GM23248 (cell line): ENCODE measurements around the gene TRIO. TPM values are rescaled to one million over a fixed set of nuclear protein-coding genes. Genes with fewer than 3 reads are reported as not detected.

Experiments used
- DNase-seq: peaks from one replicate; pipeline ENCODE4 v3.0.0-alpha.2; 2015
- H2AFZ ChIP-seq: fragments of 200-600 bp; sonication (generic); 2 replicates; pipeline ENCODE4 v1.6.1; 2016; ENCODE audit warnings: antibody characterized with exemption
- H3F3A ChIP-seq: fragments of 200-600 bp; sonication (generic); 2 replicates; pipeline ENCODE4 v1.6.1; 2016; ENCODE audit warnings: mild to moderate bottlenecking, antibody characterized with exemption, mixed run types; ENCODE audit not compliant: insufficient read depth
- H3K27ac ChIP-seq: fragments of 200-600 bp; sonication (generic); 2 replicates; pipeline ENCODE4 v1.5.1; 2016; ENCODE audit warnings: mild to moderate bottlenecking
- H3K27me3 ChIP-seq: fragments of 200-600 bp; sonication (generic); replicated peaks from 2 replicates; pipeline ENCODE4 v1.6.1; 2016; ENCODE audit warnings: mild to moderate bottlenecking; ENCODE audit not compliant: insufficient read depth
- H3K36me3 ChIP-seq: fragments of 200-600 bp; sonication (generic); 2 replicates; pipeline ENCODE4 v1.6.1; 2016; ENCODE audit warnings: low read depth, mild to moderate bottlenecking
- H3K4me1 ChIP-seq: fragments of 200-600 bp; sonication (generic); 2 replicates; pipeline ENCODE4 v1.6.1; 2016; ENCODE audit warnings: mild to moderate bottlenecking; ENCODE audit not compliant: insufficient read depth
- H3K4me2 ChIP-seq: fragments of 200-600 bp; sonication (generic); one replicate; pipeline ENCODE4 v1.6.1; 2016; ENCODE audit warnings: mild to moderate bottlenecking; ENCODE audit not compliant: unreplicated experiment
- H3K4me3 ChIP-seq: fragments of 200-600 bp; sonication (generic); 2 replicates; pipeline ENCODE4 v1.5.1; 2016; ENCODE audit warnings: mild to moderate bottlenecking
- H3K79me2 ChIP-seq: fragments of 200-600 bp; sonication (generic); 2 replicates; pipeline ENCODE4 v1.6.1; 2016; ENCODE audit warnings: mild to moderate bottlenecking; ENCODE audit not compliant: insufficient read depth
- H3K9ac ChIP-seq: fragments of 200-600 bp; sonication (generic); 2 replicates; pipeline ENCODE4 v1.6.1; 2016; ENCODE audit warnings: mild to moderate bottlenecking
- H3K9me2 ChIP-seq: fragments of 200-600 bp; sonication (generic); 2 replicates; pipeline ENCODE4 v1.6.1; 2016; ENCODE audit warnings: mixed run types, mild to moderate bottlenecking, moderate library complexity; ENCODE audit not compliant: insufficient read depth
- H3K9me3 ChIP-seq: fragments of 200-600 bp; sonication (generic); one replicate; pipeline ENCODE4 v1.6.1; 2017; ENCODE audit warnings: low read depth
- H4K20me1 ChIP-seq: fragments of 200-600 bp; sonication (generic); 2 replicates; pipeline ENCODE4 v1.6.0; 2016; ENCODE audit not compliant: insufficient read depth
- EZH2 ChIP-seq: fragments of 200-600 bp; sonication (generic); IDR thresholded peaks from 2 replicates; pipeline ENCODE4 v1.6.1; 2018; ENCODE audit warnings: antibody characterized with exemption, mild to moderate bottlenecking; ENCODE audit not compliant: insufficient read depth, poor library complexity, severe bottlenecking
- EZH2phosphoT487 ChIP-seq: fragments of 200-600 bp; sonication (generic); IDR thresholded peaks from 2 replicates; pipeline ENCODE4 v1.6.1; 2018; ENCODE audit warnings: antibody characterized with exemption, moderate library complexity, mild to moderate bottlenecking, low read depth; ENCODE audit not compliant: insufficient read depth
- WGBS, 2 experiments: methylation state at CpG; one replicate each; pipeline ENCODE4 v1.1.6; 2015 to 2017; ENCODE audit warnings: low lambda C conversion rate in 2 of 2, low coverage in 1 of 2; ENCODE audit errors: missing lambda C conversion rate in 2 of 2; 5-methylcytosine and 5-hydroxymethylcytosine counted together
- in situ Hi-C: fragments of 300-500 bp; cut with MboI; formaldehyde crosslinking; loops from 2 replicates; pipeline ENCODE4 v1.15.0; 2020
- polyA plus RNA-seq: library from polyadenylated mRNA; unstranded; fragments of >200 nt; fragmentation: Nextera tagmentation; extraction: Ambion mirVana; gene quantifications from 2 replicates; pipeline ENCODE4 v1.2.1, GENCODE V29; 2016
- total RNA-seq: library from RNA; depleted of rRNA; stranded (reverse); fragments of >200 nt; shearing (Covaris generic); gene quantifications from 2 replicates; pipeline ENCODE4 v1.2.3, GENCODE V29; 2014

TRIO gene
- total and polyA plus RNA-seq, 2 experiments from 2014 or later = 28.1 to 198 TPM

- Histone ChIP-seq H3K27ac (no peak overlapping the region), H3K4me3 (no peak overlapping the region), H3K36me3 (peaks cover 47% of the 10 kb centered on the region), H4K20me1 (peaks cover 23% of the 10 kb centered on the region; the same call in 1 of the 2 replicates), H3K4me1 (no peaks in the 10 kb centered on the region), H3K9me3 (no peaks in the 10 kb centered on the region), H3K79me2 (peaks cover 98% of the 10 kb centered on the region), H3K9me2 (no peaks in the 10 kb centered on the region), H3K4me2 (no peak overlapping the region), H3K9ac (no peak overlapping the region), H3K27me3 (no peaks in the 10 kb centered on the region), H3F3A (peaks cover 93% of the 10 kb centered on the region), H2AFZ (no peak overlapping the region)
- 72 to 73% methylated on average over 7 of the region's 7 CpGs for WGBS, 2 experiments
- TF ChIP-seq EZH2phosphoT487 = no peak
- TF ChIP-seq EZH2 = no peak
- in situ Hi-C loops = no loop called here
- no peak for DNase-seq
Measured at GRCh38 chr5:14351086-14351661, 208.0 kb downstream of the TRIO start.

GRCh38 chr5:14351845-14352712, 208.9 kb downstream of the TRIO start:
- in situ Hi-C loops = no loop called here
- no peaks in the 10 kb centered on the region for H3K27me3 ChIP-seq
- no peak for TF ChIP-seq EZH2
- TF ChIP-seq EZH2phosphoT487 = no peak
- no peaks in the 10 kb centered on the region for H3K9me3 ChIP-seq
- 61 to 64% methylated on average over 7 of the region's 7 CpGs for WGBS, 2 experiments
- H3K9ac ChIP-seq = no peak overlapping the region
- DNase-seq = peak; percentile 83
- no peak overlapping the region for H2AFZ ChIP-seq
- H3K79me2 ChIP-seq = peaks cover 99% of the 10 kb centered on the region
- peaks cover 23% of the 10 kb centered on the region; the same call in 1 of the 2 replicates for H4K20me1 ChIP-seq
- H3K9me2 ChIP-seq = no peaks in the 10 kb centered on the region
- H3K4me1 ChIP-seq = no peaks in the 10 kb centered on the region
- no peak overlapping the region for H3K4me2 ChIP-seq
- H3K4me3 ChIP-seq = no peak overlapping the region
- peaks cover 92% of the 10 kb centered on the region for H3F3A ChIP-seq
- peaks cover 46% of the 10 kb centered on the region; the same call in 1 of the 2 replicates for H3K36me3 ChIP-seq
- peak overlapping the region; percentile 28 for H3K27ac ChIP-seq

GRCh38 chr5:14353726-14354474, 210.8 kb downstream of the TRIO start:
- Histone ChIP-seq H3K4me1 (no peaks in the 10 kb centered on the region), H3K4me3 (no peak overlapping the region), H3K27ac (no peak overlapping the region), H3K36me3 (peaks cover 45% of the 10 kb centered on the region), H3K27me3 (no peaks in the 10 kb centered on the region), H2AFZ (no peak overlapping the region), H3K9me3 (no peaks in the 10 kb centered on the region), H3K79me2 (peaks cover 100% of the 10 kb centered on the region), H3K9ac (no peak overlapping the region), H3K9me2 (no peaks in the 10 kb centered on the region), H3F3A (peaks cover 81% of the 10 kb centered on the region), H3K4me2 (no peak overlapping the region), H4K20me1 (peaks cover 11% of the 10 kb centered on the region; the same call in 1 of the 2 replicates)
- TF ChIP-seq EZH2phosphoT487 (no peak), EZH2 (no peak)
- no peak for DNase-seq
- in situ Hi-C loops = no loop called here
- 88 to 95% methylated on average over 11 of the region's 11 CpGs for WGBS, 2 experiments

- Histone ChIP-seq H3K9me2 (no peaks in the 10 kb centered on the region), H3K36me3 (peaks cover 47% of the 10 kb centered on the region), H2AFZ (no peak overlapping the region), H3K27me3 (no peaks in the 10 kb centered on the region), H3K9me3 (no peaks in the 10 kb centered on the region), H3K27ac (no peak overlapping the region), H3K4me1 (no peaks in the 10 kb centered on the region), H4K20me1 (peaks cover 9% of the 10 kb centered on the region; the same call in 1 of the 2 replicates), H3K4me2 (no peak overlapping the region), H3K4me3 (no peak overlapping the region), H3K9ac (no peak overlapping the region), H3K79me2 (peaks cover 100% of the 10 kb centered on the region), H3F3A (peaks cover 74% of the 10 kb centered on the region)
- no peak for DNase-seq
- in situ Hi-C loops = no loop called here
- TF ChIP-seq EZH2 (no peak), EZH2phosphoT487 (no peak)
- WGBS, 2 experiments = 95 to 96% methylated on average over 4 of the region's 4 CpGs
Measured at GRCh38 chr5:14355391-14355790, 212.2 kb downstream of the TRIO start.
